Measurements from ENCODE around the gene EFHD1.
A peak's percentile ranks its signal among the peaks of the same experiment; 100 is the strongest.

EFHD1 gene

GRCh38 chr2:232623768-232624765 is 9.3 kb upstream of the EFHD1 start:
- Histone ChIP-seq H3K4me3 (ENCODE audit: low read depth, low read length) (no peak overlapping the region), H3K36me3 (replicated peaks) (no peaks in the 10 kb centered on the region), H3K27me3 (replicated peaks) (no peaks in the 10 kb centered on the region), H3K27ac (no peak overlapping the region)
- TF ChIP-seq CTCF (IDR thresholded peaks at IDR 0.05; ENCODE audit: low read depth, low read length, missing control alignments) = no peak
- no peak for DNase-seq
- in situ Hi-C loops (cut with HindIII; ENCODE audit: low pct_ligation_motif_present, low sequenced_read_pairs) = no loop called here

- in situ Hi-C loops (cut with HindIII; ENCODE audit: low pct_ligation_motif_present, low sequenced_read_pairs) = no loop called here
- H3K27me3 ChIP-seq (replicated peaks) = no peaks in the 10 kb centered on the region
Measured at GRCh38 chr2:232626584-232626983, 6.8 kb upstream of the EFHD1 start.

GRCh38 chr2:232628466-232629128 is 4.8 kb upstream of the EFHD1 start:
- in situ Hi-C loops (cut with HindIII; ENCODE audit: low pct_ligation_motif_present, low sequenced_read_pairs) = no loop called here
- no peak overlapping the region for H3K27ac ChIP-seq
- peaks cover 7% of the 10 kb centered on the region for H3K27me3 ChIP-seq (replicated peaks)
- no peak overlapping the region for H3K4me3 ChIP-seq (ENCODE audit: low read depth, low read length)
- H3K36me3 ChIP-seq (replicated peaks) = no peaks in the 10 kb centered on the region
- DNase-seq = no peak
- TF ChIP-seq CTCF (IDR thresholded peaks at IDR 0.05; ENCODE audit: low read depth, low read length, missing control alignments) = no peak

More at GRCh38 chr2:232626584-232626983, 6.8 kb upstream of the EFHD1 start:
- H3K36me3 ChIP-seq (replicated peaks) = no peaks in the 10 kb centered on the region
- DNase-seq = no peak
- TF ChIP-seq CTCF (IDR thresholded peaks at IDR 0.05; ENCODE audit: low read depth, low read length, missing control alignments) = no peak
- no peak overlapping the region for H3K4me3 ChIP-seq (ENCODE audit: low read depth, low read length)
- H3K27ac ChIP-seq = no peak overlapping the region

- H3K4me3 ChIP-seq (ENCODE audit: low read depth, low read length) = no peak overlapping the region
- H3K27me3 ChIP-seq (replicated peaks) = peaks cover 11% of the 10 kb centered on the region
- H3K27ac ChIP-seq = no peak overlapping the region
- H3K36me3 ChIP-seq (replicated peaks) = no peaks in the 10 kb centered on the region
- no peak for TF ChIP-seq CTCF (IDR thresholded peaks at IDR 0.05; ENCODE audit: low read depth, low read length, missing control alignments)
- DNase-seq = no peak
- in situ Hi-C loops (cut with HindIII; ENCODE audit: low pct_ligation_motif_present, low sequenced_read_pairs) = no loop called here
Measured at GRCh38 chr2:232629129-232629475, 4.3 kb upstream of the EFHD1 start.

DNA sequence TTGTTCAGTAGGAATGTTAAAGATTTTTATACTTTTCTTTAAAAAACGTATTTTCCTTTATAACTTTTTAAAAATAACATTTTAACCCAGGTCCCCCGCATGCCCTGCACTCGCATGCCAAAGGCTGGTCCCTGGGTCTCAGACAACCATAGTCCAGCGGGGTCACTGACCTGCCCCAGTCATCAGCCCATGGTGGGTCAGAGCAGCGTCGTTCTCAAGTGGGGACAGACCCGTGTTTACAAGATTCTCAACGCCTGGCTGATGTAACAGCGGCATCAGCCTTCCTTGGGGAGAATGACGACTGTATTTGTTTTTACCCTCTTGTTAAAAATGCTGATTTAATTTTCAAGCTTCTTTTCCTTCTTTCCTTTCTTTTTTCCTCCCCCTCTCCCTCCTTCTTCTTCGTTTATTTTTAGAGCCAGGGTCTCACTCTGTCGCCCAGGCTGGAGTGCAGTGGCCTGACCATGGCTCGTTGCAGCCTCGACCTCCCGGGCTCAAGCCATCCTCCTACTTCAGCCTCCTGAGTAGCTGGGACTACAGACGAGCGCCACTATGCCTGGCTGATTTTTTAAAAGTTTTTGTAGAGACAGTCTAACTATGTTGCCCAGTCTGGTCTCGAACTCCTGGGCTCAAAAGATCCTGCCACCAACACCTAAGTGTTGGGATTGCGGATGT is 1.0 kb upstream of the EFHD1 start:
- no peak overlapping the region for H3K27ac ChIP-seq
- TF ChIP-seq CTCF (IDR thresholded peaks at IDR 0.05; ENCODE audit: low read depth, low read length, missing control alignments) = no peak
- in situ Hi-C loops (cut with HindIII; ENCODE audit: low pct_ligation_motif_present, low sequenced_read_pairs) = no loop called here
- H3K36me3 ChIP-seq (replicated peaks) = no peaks in the 10 kb centered on the region
- no peak for DNase-seq
- peaks cover 14% of the 10 kb centered on the region for H3K27me3 ChIP-seq (replicated peaks)
- H3K4me3 ChIP-seq (ENCODE audit: low read depth, low read length) = peak overlapping the region; percentile 60

All from brain microvascular endothelial cell (primary cell).